ENCODE measurements around the gene PPP1R37. TPM values are rescaled to one million over a fixed set of nuclear protein-coding genes. Genes with fewer than 3 reads are reported as not detected.

The PPP1R37 gene
- polyA plus RNA-seq, 4 donors, result 23.8 to 35.3 (median 26.0) TPM

GRCh38 chr19:45163751-45164460, 70.9 kb downstream of the PPP1R37 start:
- no peak for DNase-seq (ENCODE audit: low read depth in 4 of 4, low spot score in 3 of 4)

GRCh38 chr19:45164577-45165335, 71.8 kb downstream of the PPP1R37 start:
- DNase-seq (ENCODE audit: low read depth in 4 of 4, low spot score in 3 of 4), result no peak

GRCh38 chr19:45166723-45167252, 73.8 kb downstream of the PPP1R37 start:
- DNase-seq (ENCODE audit: low read depth in 4 of 4, low spot score in 3 of 4), result no peak

GRCh38 chr19:45168767-45169351, 75.9 kb downstream of the PPP1R37 start:
- DNase-seq (ENCODE audit: low read depth in 4 of 4, low spot score in 3 of 4), result no peak

- no peak for DNase-seq (ENCODE audit: low read depth in 4 of 4, low spot score in 3 of 4)
These were observed 76.6 kb downstream of the PPP1R37 start for GRCh38 chr19:45169602-45170001.

GRCh38 chr19:45170146-45171106, 77.4 kb downstream of the PPP1R37 start:
- no peak for DNase-seq (ENCODE audit: low read depth in 4 of 4, low spot score in 3 of 4)

GRCh38 chr19:45171211-45171623, 78.2 kb downstream of the PPP1R37 start:
- DNase-seq (ENCODE audit: low read depth in 4 of 4, low spot score in 3 of 4), result no peak

- no peak for DNase-seq (ENCODE audit: low read depth in 4 of 4, low spot score in 3 of 4)
These were observed 79.2 kb downstream of the PPP1R37 start for GRCh38 chr19:45172173-45172572.

GRCh38 chr19:45172611-45173208, 79.7 kb downstream of the PPP1R37 start:
- DNase-seq (ENCODE audit: low read depth in 4 of 4, low spot score in 3 of 4), result no peak

- no peak for DNase-seq (ENCODE audit: low read depth in 4 of 4, low spot score in 3 of 4)
These were observed 80.8 kb downstream of the PPP1R37 start for GRCh38 chr19:45173816-45174215.

- DNase-seq (ENCODE audit: low read depth in 4 of 4, low spot score in 3 of 4), result no peak
These were observed 82.8 kb downstream of the PPP1R37 start for GRCh38 chr19:45175515-45176345.

- no peak for DNase-seq (ENCODE audit: low read depth in 4 of 4, low spot score in 3 of 4)
These were observed 84.9 kb downstream of the PPP1R37 start, which contains the start of gene TRAPPC6A for GRCh38 chr19:45177817-45178261. Gene TRAPPC6A (minus strand): TSS chr19:45178237. CDS start chr19:45178218, 19 bp downstream.

- DNase-seq (ENCODE audit: low read depth in 4 of 4, low spot score in 3 of 4), result peak; percentile 99 to 100 (median 100)
These were observed 85.5 kb downstream of the PPP1R37 start, which contains the start of gene BLOC1S3 for GRCh38 chr19:45178262-45179071. Gene BLOC1S3 (plus strand): TSS chr19:45178784. CDS start chr19:45179297, 513 bp downstream.

GRCh38 chr19:45179072-45179891, 86.3 kb downstream of the PPP1R37 start:
- no peak for DNase-seq (ENCODE audit: low read depth in 4 of 4, low spot score in 3 of 4)

- no peak for DNase-seq (ENCODE audit: low read depth in 4 of 4, low spot score in 3 of 4)
These were observed 87.0 kb downstream of the PPP1R37 start for GRCh38 chr19:45179892-45180370.

- no peak for DNase-seq (ENCODE audit: low read depth in 4 of 4, low spot score in 3 of 4)
These were observed 88.0 kb downstream of the PPP1R37 start for GRCh38 chr19:45180936-45181335.

- DNase-seq (ENCODE audit: low read depth in 4 of 4, low spot score in 3 of 4), result no peak
These were observed 89.8 kb downstream of the PPP1R37 start for GRCh38 chr19:45182758-45183157.
